Gastrocnemius medialis (tissue), 4 donors: ENCODE data around the gene FCRL5.

Experiments
- CTCF ChIP-seq, 5 experiments: fragments of 450-650 bp in 3 of 5; fragments of 200-600 bp in 2 of 5; sonication (generic) in 2 of 5; IDR thresholded peaks in 4 of 5; conservative IDR thresholded peaks in 1 of 5; 1 replicate in 4 of 5; 2 replicates in 1 of 5; pipeline ENCODE4 v1.5.1; 2016 to 2019; ENCODE audit warnings: antibody characterized with exemption in 5 of 5, mild to moderate bottlenecking in 3 of 5, moderate library complexity in 3 of 5
- POLR2A ChIP-seq, 2 donors: fragments of 450-650 bp; IDR thresholded peaks; one replicate each; pipeline ENCODE4 v1.6.1; 2017; ENCODE audit warnings: antibody characterized with exemption in 2 of 2, mild to moderate bottlenecking in 2 of 2, moderate library complexity in 2 of 2

- TF ChIP-seq POLR2A (IDR thresholded peaks at IDR 0.05) (no peak), CTCF (IDR thresholded peaks at IDR 0.05 in 4 of 5, conservative IDR thresholded peaks at IDR 0.05 in 1 of 5) (no peak)
Observed at GRCh38 chr1:157509546-157510232, 42.6 kb downstream of the FCRL5 start.
